Measurements from ENCODE around the gene INAVA.
A peak's percentile ranks its signal among the peaks of the same experiment; 100 is the strongest.
"Not testable (repeated sequence)": the region's sequence is repeated elsewhere in the genome, so short reads cannot be mapped to it uniquely, and the experiment has no call there.

The INAVA gene

DNA sequence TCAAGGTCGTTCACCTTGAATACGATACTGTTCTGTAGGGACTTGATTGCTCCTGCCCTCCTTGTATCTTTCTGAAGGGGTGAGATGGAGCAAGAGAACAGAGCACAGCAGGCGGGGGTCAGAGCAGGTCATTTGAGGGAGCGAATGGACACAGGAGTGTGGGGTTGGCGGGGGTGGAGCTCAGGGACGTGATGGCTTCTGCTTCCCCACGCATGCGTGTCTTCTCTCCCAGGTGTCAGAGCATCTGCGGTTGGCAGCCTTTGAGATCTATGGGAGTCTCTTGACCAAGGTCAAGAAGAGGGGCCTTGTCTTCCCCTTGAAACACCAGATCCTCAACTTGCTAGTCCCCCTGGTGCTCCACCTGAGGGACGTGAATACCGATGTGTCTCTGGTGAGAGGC is 63.9 kb downstream of the INAVA start:
- Mint-ChIP-seq H3K4me1 (peaks cover 47% of the 10 kb centered on the region), H3K27me3 (ENCODE audit: low read depth, poor library complexity) (peaks cover 23% of the 10 kb centered on the region), H3K36me3 (ENCODE audit: low read depth) (no peaks in the 10 kb centered on the region), H3K4me3 (no peak overlapping the region), H3K9me3 (no peaks in the 10 kb centered on the region), H3K27ac (no peak overlapping the region)
- TF ChIP-seq CTCF (IDR thresholded peaks at IDR 0.05) = no peak
- no peak for DNase-seq

- no peak overlapping the region for H3K4me3 Mint-ChIP-seq
- TF ChIP-seq CTCF (IDR thresholded peaks at IDR 0.05) = no peak
- peak; percentile 42 for DNase-seq
- no peaks in the 10 kb centered on the region for H3K36me3 Mint-ChIP-seq (ENCODE audit: low read depth)
- peak overlapping the region; percentile 89 for H3K27ac Mint-ChIP-seq
- peaks cover 18% of the 10 kb centered on the region for H3K27me3 Mint-ChIP-seq (ENCODE audit: low read depth, poor library complexity)
- H3K9me3 Mint-ChIP-seq = no peaks in the 10 kb centered on the region
- peaks cover 47% of the 10 kb centered on the region for H3K4me1 Mint-ChIP-seq
Measured at GRCh38 chr1:200959411-200959921, 64.8 kb downstream of the INAVA start.

- DNase-seq = no peak
- no peaks in the 10 kb centered on the region for H3K36me3 Mint-ChIP-seq (ENCODE audit: low read depth)
- no peak for TF ChIP-seq CTCF (IDR thresholded peaks at IDR 0.05)
- no peak overlapping the region for H3K27ac Mint-ChIP-seq
- H3K4me3 Mint-ChIP-seq = no peak overlapping the region
- no peaks in the 10 kb centered on the region for H3K9me3 Mint-ChIP-seq
- H3K4me1 Mint-ChIP-seq = peaks cover 47% of the 10 kb centered on the region
- H3K27me3 Mint-ChIP-seq (ENCODE audit: low read depth, poor library complexity) = peaks cover 19% of the 10 kb centered on the region
Measured at GRCh38 chr1:200960236-200960947, 65.7 kb downstream of the INAVA start.

DNA sequence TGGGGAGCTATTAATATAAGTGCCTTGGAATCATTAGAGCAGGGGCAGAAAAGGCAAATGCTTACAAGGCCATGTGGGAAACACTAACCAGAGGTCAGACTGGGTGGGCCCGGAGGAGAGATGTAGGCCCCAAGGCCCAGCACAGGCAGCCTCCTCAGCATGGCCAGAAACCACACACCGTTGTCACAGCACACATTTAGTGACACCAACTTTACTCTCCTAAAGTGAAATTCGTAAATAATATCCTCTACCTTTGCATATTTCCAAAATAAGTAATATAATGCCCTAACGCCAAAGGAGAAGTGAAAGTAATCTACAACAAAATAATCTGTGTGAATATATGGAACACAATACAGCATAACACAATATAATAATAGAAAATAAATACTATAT is 66.2 kb downstream of the INAVA start:
- H3K36me3 Mint-ChIP-seq (ENCODE audit: low read depth) = no peaks in the 10 kb centered on the region
- H3K9me3 Mint-ChIP-seq = no peaks in the 10 kb centered on the region
- H3K4me1 Mint-ChIP-seq = peaks cover 47% of the 10 kb centered on the region
- TF ChIP-seq CTCF (IDR thresholded peaks at IDR 0.05) = no peak
- peaks cover 23% of the 10 kb centered on the region for H3K27me3 Mint-ChIP-seq (ENCODE audit: low read depth, poor library complexity)
- DNase-seq = no peak
- no peak overlapping the region for H3K4me3 Mint-ChIP-seq
- no peak overlapping the region for H3K27ac Mint-ChIP-seq

DNA sequence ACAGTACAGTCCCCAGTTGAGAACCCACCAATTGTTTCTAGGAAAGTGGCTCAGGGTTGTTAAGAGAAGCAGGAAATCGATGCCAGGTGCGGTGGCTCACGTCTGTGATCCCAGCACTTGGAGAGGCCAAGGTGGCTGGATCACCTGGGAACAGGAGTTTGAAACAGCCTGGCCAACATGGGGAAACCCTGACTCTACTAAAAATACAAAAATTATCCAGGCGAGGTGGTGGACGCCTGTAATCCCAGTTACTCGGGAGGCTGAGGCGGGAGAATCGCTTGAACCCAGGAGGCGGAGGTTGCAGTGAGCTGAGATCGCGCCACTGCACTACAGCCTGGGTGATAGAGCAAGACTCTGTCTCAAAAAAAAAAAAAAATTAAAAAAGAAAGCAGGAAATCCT is 67.5 kb downstream of the INAVA start:
- H3K36me3 Mint-ChIP-seq (ENCODE audit: low read depth); DNase-seq; H3K4me3 Mint-ChIP-seq; H3K9me3 Mint-ChIP-seq; H3K27ac Mint-ChIP-seq: not testable (repeated sequence)
- Mint-ChIP-seq H3K27me3 (ENCODE audit: low read depth, poor library complexity) (peaks cover 25% of the 10 kb centered on the region), H3K4me1 (peaks cover 47% of the 10 kb centered on the region)

- Mint-ChIP-seq H3K9me3 (no peaks in the 10 kb centered on the region), H3K36me3 (ENCODE audit: low read depth) (no peaks in the 10 kb centered on the region), H3K4me3 (peak overlapping the region; percentile 18), H3K27me3 (ENCODE audit: low read depth, poor library complexity) (peaks cover 22% of the 10 kb centered on the region), H3K4me1 (peaks cover 43% of the 10 kb centered on the region), H3K27ac (peak overlapping the region; percentile 63)
- DNase-seq = no peak
- TF ChIP-seq CTCF (IDR thresholded peaks at IDR 0.05) = no peak
Measured at GRCh38 chr1:200962631-200963030, 67.9 kb downstream of the INAVA start.
